Inflammatory macrophage treated with lipopolysaccharide for 1 hour (primary cell): ENCODE measurements around the gene ZDBF2.
"Not testable (repeated sequence)": the region's sequence is repeated elsewhere in the genome, so short reads cannot be mapped to it uniquely, and the experiment has no call there.

Experiments
- DNase-seq, 2 donors: peaks; one replicate each; pipeline ENCODE4 v3.0.0-alpha.2; 2020 to 2022

The ZDBF2 gene

DNA sequence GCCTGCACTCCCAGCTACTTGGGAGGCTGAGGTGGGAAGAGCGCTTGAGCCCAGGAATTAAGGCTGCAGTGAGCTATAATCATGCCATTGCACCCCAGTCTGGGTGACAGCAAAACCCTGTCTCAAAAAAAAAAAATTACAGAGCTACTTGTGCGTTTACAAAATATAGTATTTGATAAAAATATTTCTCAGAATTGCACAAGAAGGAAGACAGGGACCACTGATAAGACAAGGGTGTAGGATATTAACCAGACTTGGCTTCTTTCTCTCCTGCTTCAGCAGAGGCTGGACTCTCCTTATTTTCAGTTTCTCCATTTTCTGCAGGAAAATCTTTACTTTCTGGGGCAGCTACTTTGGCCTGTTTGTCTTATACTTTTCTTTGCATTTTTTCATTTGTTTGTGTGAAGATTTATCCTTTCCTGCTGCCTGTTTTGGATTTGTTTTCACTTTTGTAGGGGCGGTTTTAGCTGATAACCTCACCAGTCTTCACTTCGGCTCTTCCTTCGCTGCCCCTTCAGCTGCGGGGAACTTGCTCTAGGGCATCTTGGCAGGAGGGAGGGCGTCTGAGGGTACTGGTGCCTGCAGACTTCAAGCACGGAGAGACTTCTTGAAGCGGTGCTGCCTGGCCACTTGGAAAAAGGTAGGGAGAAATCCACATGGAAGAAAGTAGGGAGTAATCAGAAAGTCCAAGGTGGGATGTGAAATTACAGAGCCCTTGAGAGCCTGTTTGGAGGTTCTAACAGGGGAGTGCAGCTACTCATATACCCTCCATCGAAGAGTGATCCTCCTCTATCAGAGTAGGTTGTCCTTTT lies 14.9 kb upstream of the ZDBF2 start:
- DNase-seq, result no peak

DNA sequence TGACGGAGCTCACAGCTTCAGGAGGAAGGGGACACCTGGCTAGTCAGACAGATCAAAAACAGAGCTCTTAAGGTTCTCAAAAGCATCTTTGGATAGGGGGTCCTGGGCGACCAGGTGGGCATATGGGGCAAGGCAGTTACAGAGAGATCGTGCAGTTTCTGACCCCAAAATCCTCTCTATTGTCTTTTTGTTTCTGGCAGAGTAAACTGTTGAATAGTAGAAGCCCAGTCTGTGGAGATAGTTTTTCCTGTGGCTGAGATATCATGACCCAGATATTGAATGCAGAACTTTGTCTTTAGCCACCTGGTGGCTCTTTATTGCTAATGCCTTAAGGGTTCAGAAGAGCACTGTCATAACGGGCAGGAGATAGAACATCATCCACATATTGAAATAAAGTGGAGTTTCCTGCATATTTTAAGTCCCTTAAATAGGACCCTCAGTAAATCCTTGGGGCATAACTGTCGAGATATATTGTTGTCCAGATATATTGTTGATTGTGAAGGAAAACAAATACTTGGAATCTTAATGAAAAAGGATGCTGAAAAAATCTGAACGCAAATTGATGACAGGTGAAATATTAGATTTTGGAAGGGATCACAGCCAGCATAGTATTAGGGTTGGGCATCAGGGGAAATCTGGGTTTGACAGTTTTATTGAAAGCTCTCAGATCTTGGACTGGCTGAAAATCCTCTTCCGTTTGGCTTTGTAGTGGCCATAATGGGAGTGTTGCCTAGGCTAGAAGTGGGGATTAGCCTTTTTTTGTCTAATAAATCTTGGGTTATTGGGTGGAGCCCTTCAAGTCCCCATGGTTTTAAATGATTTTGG lies 14.1 kb upstream of the ZDBF2 start:
- DNase-seq, result no peak

DNA sequence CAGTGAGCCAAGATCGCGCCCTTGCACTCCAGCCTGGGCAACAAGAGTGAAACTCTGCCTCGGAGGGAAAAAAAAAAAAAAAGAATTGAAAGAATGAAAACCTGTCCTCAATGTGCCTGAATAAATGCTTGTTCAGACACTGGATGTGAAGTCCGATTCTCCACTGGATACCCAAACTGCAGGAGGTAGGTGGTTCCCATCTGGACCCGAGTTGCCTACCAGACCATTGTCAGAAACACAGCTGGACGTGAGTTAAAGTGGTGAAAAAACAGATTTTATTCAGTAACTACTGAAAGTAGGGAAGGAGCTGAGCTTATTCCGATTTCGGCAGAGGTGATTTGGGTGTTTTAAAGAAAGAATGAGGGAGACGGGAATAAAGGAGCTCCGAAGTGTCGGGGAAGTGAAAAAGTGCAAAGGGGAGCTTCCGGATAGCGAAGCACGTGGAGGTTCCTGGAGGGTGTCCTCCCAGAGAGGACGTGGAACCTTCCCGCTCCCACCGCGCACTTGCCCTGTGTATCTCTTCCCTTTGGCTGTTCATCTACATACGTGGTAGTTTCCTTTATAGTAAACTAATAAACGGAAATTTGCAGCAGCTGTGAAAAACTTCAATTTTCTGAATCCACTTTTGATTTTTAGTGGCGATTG lies 10.4 kb upstream of the ZDBF2 start:
- no peak for DNase-seq

DNA sequence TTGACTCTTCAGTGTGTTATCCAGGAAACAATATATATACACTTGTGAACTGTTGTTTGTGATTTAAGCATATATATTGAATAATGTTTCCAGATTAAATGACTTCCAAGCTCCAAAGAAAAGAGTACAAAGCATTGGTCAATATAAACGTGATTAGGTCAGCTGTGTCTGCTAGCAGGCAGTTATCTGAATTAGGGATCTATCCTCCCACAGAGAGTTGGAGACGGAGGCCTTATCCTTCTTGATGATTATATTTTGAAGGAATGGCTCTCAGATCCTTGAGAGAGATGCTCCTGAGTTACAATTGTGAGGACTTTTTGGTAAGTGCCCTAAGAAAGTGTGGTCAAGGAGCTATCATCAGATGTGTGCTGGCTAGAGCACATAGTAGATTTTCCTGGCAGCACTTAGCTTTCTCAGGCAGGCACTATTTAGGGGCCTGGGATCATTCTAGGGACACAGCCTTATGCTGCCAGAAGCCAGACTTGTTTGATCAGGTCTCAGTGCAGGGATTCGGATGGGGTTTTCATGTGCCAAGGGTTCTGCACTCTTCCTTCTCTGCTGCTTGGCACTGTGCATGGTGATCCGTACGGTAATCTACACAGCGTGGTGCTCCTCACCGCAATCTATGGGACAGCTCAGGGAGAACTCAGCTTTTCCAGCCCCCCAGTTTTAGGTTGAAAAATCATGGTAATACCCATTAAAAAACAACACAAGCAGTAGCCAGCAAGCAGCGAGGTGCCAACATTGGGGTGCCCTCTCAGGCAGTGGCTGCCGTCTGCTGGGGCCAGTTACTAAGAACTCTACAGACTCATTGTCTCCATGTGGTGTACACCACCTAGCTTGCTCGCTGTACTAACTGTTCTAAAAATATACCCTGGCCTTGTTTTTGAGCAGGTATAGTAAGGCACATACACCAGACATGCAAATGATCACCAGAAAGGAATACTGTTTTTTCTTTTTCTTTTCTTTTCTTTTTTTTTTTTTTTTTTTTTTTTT lies 8.0 kb upstream of the ZDBF2 start:
- DNase-seq, result no peak

DNA sequence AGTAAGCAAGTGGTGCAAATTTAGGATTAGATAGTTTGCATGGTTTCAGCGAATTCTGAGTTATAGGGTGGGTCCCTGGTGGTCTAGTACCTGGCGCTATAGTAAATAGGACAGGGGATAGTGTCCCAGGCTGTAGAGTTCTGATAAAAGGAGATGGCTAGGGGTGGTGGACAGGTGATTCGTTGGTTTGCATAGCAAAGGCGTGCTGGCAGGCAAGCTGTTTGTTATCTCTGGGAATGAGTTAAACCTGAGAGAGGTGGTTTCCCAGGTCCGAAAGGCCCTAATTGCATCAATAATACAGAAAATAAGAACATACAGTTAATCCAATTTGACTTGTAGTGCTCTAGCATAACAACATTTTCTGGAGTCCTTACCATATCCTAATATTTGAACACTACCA lies 6.9 kb upstream of the ZDBF2 start:
- DNase-seq, result no peak

DNA sequence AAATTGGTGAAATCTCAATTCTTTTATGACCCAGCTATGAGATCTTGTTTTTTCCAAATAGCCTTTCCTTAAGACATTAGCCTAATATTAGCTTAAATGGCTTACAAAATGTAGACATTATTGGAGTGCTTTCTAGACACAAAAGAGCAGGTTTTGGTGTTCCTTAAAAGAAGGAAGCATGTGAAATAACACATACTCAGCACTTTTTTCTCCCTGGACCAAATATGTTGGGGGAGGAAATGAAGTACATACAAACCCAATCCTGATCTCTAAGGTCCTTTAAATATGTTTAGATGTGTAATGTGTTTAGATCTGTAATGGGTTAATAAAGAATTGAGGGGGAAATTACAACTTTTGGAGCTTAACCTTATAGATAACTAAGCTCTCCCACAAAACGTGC lies 3.4 kb upstream of the ZDBF2 start:
- DNase-seq, result no peak

DNA sequence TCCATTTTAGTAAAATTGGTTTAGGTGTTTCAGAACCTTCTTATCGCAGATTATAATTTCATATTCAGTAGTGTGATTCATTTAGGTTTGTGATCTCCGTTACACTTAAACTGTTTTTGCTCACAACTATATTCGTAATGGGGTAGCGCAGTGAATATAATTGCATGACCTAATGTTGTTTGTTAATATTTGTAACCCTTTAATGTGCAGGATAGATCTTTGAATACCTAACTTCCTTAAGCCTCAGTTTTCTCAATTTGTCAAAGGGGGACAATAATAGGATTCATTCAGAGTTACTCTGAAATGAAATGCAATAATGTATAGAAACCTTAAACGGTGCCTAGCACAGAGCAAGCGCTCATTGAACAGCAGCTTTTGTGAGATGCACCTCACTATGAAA lies 558 bp upstream of the ZDBF2 start:
- no peak for DNase-seq

DNA sequence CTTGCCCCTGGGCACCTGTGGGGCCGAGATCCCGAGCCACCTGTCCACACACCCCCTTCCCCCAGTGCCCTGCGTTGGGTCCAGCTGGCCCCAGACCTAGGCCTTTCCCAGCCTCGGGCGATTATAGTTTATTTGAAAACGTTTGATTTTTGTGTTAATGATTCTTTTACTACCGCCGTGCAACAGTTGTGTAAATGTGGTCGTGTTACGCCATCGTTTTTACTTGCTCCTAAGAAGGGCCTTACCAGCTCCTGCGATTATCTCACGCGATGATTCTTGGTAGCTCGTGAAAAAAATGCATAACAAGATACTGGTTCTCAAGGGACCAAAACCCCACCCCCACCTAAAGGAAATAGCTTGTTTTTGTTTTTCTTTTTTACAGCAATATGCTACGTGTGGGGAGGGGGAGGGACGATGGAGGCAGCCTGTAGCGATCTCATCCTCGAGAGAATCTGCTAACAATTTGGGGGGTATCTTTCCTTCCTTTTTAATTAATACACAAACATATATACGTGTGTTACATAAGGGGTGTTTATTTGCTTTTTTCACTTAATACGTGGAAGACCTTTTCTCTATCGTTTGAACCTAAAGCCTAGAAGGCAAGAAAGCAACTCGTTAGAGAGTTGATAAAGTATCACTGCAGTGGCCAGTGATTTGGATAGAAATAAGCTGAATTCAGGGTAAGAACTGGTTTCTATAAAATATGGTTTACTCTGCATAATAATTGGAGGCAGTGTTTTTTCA lies 1.0 kb downstream of the ZDBF2 start:
- no peak for DNase-seq

DNA sequence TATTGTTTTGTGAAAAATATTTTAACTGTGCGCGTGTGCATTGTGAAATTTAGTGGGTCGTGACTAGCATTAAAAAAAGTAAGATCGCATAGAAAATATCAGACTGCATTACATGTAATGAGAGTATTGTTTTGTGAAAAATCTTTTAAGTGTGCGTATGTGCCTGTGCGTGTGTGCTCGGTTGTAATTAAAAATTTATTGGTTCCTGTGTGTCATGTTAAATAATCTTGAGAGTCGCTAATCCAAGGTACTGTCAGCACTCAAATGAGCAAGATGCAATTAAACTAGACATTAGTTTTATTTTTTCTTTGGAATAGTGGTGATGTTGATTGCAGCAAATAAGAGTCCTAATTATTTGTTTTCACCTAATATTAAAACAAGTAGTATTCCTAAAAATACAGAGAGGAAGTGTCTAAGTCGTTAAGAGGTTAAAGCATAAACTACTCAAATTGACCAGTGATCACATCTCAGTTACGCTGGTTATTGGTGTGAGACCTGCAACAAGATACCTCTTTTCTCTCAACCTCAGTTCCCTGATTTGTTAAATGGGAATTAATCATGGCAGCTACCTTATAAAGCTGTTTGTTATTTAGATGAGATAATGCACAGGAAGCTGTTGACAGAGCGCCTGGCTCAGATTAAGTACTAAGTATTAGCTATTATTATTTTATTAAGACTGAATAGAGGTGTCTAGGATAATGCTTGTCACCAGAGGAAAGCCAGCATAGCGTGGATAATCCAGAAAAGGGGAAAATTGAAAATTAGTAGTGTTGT lies 1.9 kb downstream of the ZDBF2 start:
- no peak for DNase-seq

DNA sequence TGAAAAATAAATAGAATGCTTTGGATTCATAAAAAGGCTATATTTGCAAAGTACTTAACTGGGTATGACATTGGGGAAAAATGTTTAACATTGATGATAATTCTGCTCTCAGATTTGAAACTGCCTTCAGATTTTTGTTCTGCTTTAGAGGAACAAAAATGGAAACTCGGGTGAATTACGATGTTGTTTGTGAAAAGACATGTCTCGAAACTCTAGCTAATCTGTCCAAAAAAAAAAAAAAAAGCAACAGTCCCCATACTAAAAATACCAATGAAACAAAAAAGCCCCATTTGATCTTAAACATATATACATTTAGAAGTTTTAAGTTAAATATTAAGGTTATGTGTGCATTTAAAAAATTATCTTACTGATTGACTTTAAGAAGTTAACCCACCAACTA lies 3.0 kb downstream of the ZDBF2 start:
- DNase-seq, result no peak

DNA sequence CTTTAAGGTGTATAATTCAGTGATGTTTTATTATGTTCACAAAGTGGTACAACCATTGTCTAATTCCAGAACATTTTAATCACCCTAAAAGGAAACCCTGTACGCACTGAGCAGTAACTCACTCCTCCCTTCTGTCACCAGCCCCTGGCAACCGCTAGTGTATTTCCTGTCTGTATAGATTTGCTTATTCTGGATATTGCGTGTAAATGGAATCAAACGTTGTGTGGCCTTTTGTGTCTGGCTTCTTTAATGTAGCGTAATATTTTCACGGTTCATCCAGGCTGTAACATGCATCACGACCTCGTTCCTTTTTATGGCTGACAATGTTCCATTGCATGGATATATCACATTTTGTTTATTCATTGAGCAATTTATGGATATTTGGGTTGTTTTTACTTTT lies 8.3 kb downstream of the ZDBF2 start:
- DNase-seq, result no peak

DNA sequence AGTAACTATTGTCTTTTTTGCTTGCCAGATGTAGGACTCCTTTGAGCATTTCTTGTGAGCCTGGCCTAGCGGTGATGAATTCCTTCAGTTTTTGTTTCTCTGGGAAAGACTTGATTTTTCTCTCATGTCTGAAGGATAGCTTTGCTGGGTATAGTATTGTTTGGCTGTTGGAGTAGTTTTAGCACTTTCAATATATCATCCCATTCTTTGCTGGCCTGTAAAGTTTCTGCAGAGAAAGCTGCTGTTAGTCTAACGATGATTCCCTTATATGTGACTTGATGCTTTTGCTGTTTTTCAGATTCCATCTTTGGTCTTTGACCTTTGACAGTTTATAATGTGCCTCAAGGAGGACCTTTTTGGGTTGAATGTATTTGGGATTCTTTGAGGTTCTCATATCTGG lies 12.7 kb downstream of the ZDBF2 start:
- no peak for DNase-seq

DNA sequence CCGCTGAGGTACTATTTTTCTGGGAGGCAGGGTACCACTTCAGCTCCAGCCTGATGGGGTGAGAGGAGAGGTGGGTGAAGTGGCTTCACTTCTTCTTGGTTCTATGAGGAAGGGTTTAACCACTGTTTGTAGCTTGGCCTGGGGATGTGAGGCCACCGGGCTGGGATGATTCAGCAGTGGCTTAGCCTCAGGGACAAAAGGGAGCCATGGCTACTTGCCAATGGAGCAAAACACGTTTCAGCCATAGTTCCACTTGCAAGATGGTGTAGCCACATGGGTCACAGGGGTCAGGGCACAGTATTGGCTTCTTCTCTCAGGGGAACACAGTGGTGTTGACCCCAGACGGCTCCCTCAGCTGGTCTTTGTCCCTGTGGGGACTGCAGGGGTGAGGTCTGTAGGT lies 14.9 kb downstream of the ZDBF2 start:
- no peak for DNase-seq

DNA sequence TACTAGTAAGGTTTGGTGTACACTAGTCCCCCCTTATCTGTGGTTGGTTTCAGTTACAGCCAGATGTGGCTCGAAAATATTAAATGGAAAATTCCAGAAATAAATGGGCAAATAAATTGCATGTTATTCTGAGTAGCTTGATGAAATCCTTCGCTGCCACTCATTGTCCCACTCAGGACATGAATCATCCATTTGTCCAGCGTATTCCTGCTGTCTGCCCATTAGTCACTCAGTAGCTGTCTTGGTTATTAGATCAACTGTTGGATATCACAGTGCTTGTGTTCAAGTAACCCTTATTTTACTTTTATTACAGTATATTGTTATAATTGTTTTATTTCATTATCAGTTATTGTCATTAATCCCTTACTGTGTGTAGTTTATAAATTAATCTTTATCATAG lies 21.7 kb downstream of the ZDBF2 start:
- DNase-seq, result no peak

DNA sequence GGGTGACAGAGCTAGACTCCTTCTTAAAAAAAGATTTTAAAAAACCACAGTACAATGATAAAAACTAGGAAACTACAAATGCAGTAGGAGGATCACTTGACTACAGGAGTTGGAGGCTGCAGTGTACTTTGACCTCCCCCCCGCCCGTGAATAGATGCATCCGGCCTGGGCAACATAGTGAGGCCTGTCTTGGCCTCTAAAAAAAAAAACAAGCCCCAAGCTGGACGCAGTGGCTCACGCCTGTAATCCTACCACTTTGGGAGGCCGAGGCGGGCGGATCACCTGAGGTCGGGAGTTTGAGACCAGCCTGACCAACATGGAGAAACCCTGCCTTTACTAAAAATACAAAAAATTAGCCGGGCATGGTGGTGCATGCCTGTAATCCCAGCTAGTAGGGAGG lies 25.1 kb downstream of the ZDBF2 start:
- DNase-seq, result not testable (repeated sequence)

DNA sequence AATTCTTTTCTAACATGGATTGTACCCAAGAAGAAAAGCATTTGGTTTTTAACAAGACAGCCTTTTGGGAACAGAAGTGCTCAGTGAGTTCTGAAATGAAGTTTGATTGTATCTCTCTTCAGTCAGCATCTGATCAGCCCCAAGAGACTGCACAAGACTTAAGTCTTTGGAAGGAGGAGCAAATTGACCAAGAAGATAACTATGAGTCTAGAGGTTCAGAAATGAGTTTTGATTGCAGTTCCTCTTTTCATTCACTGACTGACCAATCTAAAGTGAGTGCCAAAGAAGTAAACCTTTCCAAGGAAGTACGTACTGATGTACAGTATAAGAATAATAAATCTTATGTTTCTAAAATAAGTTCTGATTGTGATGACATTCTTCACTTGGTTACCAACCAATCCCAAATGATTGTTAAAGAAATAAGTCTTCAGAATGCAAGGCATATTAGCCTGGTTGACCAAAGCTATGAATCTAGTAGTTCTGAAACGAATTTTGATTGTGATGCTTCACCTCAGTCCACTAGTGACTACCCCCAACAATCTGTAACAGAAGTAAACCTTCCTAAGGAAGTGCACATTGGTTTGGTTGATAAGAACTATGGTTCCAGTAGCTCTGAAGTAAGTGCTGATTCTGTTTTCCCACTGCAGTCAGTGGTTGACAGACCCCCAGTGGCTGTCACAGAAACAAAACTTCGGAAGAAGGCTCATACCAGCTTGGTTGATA lies 31.2 kb downstream of the ZDBF2 start:
- no peak for DNase-seq

DNA sequence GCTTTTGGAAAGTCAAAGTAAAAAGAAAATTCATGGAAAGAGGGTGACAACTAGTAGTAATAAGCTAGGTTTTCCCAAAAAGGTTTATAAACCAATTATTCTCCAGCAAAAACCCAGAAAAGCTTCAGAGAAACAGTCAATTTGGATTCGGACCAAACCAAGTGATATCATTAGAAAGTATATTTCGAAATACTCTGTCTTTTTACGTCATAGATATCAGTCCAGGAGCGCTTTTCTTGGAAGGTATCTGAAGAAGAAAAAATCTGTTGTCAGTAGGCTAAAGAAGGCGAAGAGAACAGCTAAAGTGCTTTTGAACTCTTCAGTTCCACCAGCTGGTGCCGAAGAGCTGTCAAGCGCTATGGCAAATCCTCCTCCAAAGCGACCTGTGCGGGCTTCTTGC lies 36.6 kb downstream of the ZDBF2 start:
- DNase-seq, result no peak

DNA sequence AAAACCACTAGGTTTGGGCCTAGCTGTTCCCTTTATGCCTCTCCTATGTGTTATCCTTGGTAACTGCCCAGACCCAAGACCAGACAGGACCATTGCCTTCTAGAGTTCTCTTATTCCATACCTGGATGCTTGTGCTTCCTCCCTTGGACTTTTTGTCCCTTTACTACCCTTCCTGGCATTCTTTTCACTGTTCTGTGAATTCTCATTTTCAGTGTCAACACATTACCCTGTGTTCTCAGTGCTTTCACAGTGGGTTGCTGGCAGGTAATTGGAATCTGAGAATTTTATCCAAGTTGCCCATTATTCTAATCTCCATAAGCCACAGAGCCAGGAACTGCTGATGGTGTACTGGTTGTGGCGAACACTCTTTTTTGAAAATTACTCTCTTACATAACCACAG lies 41.7 kb downstream of the ZDBF2 start:
- DNase-seq, result no peak

DNA sequence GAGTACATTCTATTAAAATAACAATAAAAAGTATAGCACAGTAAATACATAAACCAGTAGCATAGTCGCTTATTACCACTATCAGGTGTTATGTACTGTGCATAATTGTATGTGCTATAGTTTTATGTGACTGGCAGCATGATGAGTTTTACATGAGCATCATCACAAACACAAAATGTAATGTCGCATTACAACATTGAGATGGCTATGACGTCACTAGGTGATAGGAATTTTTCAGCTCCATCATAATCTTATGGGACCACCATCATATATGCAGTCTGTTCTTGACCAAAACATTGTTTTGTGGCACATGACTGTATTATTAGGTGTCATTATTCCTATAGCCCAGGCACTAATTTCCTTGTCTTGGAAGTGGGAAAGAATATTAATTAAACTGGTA lies 48.6 kb downstream of the ZDBF2 start:
- no peak for DNase-seq

DNA sequence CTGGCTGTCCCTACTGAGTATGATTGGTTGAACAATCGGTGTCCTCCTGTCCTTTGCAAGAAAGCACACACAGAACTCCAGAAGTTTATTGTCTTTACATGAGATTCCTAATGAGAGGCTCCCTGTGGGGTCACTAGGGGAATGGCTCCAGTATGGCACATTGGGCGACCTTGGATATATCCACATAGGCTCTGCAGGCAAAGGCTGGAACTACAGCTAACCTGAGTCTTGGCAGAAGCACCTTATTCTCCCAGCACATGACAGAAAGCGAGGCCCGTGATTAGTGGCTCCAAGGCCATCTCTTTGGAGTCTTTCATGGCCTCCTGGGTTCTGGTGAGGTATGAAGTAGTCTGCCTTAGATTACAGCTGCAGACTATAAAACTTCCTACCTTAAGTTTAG lies 49.0 kb downstream of the ZDBF2 start:
- DNase-seq, result no peak
